HG03196 (cell line): ENCODE data around the gene STPG2.
"Not testable (repeated sequence)": the region's sequence is repeated elsewhere in the genome, so short reads cannot be mapped to it uniquely, and the experiment has no call there.

Experiments
- ATAC-seq: cut with Tn5 transposase; IDR thresholded peaks from one replicate; pipeline ENCODE4 v1.9.1; 2021; ENCODE audit not compliant: unreplicated experiment

STPG2 gene

DNA sequence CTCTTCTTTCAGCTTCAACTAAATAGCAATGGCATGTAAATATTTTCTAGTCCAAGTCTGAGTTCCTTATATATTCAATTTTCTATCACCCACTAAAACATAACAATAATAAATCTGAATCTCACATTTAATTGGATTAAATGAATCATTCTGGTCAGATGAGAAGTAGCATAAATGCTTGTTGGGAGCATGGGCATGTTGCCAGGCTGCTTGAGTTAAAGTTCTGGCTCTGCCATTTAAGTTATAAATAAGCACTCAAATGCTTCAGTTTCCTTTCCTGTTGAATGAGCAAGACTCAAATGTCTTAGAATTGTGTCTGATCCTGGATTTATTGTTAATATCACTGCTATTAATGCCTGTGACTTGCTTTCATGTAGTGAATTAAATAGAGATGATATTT is 496.3 kb downstream of the STPG2 start:
- no peak for ATAC-seq

DNA sequence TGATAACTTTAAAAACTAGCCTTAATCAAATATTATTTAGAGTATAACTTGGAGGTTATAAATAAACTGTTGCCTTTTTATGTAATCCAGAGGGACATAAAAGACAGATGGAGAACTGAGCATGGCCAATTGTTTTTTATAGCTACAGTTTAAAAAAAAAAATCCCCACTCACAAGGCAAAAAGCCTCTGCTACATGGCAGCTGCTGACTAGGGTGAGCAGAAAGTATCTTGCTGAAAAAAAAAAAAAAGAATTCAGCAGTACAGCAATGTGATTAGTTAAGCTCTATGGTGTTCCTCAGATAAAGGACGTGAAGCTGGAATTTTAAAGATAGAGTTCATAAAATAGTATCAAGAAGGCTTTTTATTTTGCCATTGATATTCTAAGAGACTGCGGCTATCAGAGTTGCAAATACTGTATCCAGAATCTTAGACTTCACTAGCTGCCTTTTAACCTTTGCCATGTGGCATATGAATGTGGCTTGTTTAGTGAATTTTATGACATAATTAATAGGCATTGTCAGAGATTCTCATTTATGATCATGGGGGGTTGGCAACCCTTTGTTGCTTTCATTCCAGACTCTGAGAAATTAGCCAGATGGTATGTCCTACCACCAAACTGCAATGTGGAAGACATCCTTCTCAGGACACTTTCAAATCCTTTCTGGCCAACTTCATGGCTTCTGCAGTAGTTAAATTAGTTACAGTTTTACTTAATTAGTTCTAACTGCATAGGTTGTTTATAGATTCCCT is 498.0 kb downstream of the STPG2 start:
- no peak for ATAC-seq

DNA sequence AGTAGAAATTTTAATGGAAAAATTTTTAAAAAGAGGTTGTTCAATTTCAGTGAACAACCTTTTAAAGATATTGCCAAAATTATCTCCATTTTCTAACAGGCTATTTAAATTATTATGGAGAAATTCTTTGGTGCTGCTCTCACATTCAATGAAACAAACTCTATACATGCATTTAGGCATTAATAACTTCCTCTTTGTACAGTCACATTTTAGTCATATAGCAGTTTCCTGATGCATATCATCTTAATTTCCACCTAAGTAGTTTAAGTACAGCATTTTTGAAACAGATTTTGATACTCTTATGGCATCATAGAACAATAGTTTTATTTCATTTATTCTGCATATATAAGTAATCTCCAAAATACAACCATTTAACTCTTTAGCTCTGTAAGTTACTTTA is 500.1 kb downstream of the STPG2 start:
- ATAC-seq: no peak

DNA sequence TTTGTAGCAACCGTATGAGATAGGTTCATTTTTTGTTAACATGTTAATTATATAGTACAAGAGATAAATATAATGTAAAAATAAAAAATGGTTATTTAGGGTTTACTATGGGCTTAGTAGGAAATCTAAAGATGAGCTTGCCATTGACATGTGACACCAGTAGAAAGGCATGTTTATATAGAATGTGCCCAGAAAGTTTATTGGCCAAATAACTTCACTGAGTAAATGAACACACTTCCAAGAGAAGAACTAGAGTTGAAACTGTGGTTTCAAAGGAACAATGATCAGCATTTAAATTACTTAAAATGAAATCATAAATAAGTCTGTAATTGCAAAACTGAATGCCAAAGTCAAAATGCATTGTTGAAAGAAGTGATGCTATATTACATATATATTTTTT is 503.3 kb downstream of the STPG2 start:
- ATAC-seq: no peak

DNA sequence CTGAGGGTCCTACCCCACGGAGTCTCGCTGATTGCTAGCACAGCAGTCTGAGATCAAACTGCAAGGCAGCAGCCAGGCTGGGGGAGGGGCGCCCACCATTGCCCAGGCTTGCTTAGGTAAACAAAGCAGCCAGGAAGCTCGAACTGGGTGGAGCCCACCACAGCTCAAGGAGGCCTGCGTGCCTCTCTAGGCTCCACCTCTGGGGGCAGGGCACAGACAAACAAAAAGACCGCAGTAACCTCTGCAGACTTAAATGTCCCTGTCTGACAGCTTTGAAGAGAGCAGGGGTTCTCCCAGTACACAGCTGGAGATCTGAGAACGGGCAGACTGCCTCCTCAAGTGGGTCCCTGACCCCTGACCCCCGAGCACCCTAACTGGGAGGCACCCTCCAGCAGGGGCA is 509.4 kb downstream of the STPG2 start:
- ATAC-seq: not testable (repeated sequence)

DNA sequence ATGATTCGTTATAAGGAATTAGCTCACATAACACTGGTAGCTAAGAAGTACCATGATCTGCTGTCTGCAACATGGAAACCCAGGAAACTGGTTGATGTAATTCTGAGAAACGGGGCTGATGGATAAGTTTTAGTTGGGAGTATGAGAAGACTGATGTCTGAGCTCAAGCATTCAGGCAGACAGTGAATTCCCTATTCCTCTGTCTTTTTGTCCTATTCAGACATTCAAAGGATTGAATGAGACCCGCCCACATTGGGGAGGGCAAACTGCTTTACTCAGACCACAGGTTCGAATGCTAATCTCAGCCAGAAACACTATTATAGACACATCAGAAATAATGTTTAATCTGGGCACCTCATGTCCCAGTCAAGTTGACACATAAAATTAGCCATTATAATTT is 515.5 kb downstream of the STPG2 start:
- no peak for ATAC-seq

DNA sequence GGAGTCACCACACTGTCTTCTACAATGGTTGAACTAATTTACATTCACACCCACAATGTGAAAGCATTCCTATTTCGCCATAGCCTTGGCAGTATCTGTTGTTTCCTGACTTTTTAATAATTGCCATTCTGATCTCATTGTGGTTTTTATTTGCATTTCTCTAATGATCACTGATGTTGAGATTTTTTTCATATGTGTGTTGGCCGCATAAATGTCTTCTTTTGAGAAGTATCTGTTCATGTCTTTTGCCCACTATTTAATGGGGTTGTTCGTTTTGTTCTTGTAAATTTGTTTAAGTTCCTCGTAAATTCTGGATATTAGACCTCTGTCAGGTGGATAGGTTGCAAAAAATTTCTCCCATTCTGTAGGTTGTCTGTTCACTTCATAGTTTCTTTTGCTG is 519.1 kb downstream of the STPG2 start:
- ATAC-seq: no peak

DNA sequence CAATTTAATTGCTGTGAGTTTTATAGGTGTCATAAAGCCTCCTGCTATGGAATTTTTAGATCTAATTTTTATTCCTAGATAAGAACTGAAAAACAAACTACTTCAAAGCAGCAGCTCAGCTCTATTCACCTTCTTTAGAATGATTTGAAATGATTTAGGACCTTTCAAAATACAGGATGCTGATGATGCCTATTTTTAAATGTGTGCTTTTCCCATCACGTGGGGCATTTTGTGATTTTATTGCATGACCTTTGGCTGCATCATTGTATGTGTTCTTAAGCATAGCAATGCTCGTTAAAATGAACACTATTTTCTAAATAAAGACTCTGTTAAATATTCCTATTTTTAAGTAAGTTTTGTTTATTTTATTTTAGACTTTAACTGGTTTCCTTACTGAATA is 537.3 kb downstream of the STPG2 start:
- ATAC-seq: no peak

DNA sequence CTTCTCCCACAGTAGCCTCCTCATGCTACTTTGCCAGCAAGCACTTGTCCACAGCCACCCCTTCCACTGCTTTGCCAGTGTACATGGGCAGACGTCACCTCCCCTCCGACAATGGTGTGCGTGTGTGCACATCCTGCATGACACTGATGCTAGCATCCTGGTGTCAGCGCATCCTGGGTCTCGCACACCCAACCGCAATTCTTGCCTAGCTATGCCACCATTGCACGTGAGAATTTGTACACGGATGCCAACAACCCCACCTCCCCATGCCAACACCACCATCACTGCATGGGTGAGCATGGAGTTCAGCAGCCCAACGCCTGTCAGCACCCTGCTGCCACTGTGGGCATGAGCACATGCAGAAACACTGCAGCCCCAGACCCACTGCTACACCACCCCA is 550.0 kb downstream of the STPG2 start:
- ATAC-seq: no peak

DNA sequence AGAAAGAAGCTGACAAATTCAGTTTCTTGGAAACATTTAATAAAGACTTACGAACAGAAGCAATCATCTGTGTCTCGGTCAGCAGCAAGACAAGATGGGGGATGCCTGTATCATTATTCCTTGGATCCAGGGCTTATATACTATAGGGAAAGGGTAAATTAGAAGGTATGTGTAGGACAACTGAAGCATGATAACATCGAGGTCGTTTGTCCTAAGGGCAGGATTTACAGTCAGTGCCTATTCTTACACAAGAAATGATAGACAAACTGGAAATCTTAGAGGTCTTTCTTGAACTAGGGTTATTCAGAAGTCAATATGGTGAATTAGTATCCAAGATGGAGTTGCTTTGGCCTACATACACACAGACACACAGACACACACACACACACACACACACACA is 553.0 kb downstream of the STPG2 start:
- ATAC-seq: no peak

DNA sequence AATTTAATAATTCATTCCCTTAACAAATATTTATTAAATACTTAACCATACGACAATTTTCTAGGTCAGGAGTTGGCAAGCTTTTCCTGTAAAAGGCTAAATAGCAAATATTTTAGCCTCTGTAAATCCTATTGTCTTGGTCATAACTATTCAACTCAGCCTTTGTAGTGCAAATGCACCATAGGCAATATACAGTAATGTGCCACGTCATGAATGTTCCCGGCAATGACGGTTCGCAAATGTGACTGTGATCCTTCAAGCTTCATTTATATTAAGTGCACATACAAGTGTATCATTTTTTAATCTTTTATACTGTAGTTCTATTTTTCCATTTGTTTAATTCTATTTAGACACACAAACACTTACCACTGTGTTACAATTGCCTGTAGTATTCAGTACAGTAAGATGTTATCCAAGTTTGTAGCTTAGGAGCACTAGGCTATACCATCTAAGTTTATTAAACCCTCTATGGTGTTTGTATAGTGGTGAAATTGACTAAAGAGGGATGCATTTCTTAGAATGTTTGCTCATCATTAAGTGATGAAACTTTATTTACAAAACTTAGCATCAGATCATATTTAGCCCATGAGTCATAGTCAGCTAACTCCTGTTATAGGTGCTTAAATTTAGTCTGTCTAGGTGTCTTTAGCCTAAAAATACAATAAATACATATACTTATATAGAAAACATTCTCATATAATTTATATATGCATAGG is 553.6 kb downstream of the STPG2 start:
- ATAC-seq: no peak

DNA sequence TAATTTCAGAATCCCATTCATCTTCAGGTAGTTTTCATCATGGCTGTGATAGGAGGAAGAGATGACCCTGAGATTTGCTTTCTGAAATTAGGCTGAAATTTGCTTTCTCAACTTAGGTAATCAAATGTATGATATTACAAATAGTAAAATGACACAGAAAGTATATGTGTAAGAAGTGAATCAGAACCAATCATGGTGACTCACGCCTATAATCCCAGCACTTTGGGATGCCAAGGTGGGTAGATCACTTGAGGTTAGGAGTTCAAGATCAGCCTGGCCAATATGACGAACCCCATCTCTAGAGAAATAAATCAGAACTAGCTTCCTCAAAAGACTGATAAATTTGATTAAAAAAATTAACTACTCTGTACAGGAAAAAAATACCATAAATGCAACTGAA is 555.4 kb downstream of the STPG2 start:
- ATAC-seq: no peak

DNA sequence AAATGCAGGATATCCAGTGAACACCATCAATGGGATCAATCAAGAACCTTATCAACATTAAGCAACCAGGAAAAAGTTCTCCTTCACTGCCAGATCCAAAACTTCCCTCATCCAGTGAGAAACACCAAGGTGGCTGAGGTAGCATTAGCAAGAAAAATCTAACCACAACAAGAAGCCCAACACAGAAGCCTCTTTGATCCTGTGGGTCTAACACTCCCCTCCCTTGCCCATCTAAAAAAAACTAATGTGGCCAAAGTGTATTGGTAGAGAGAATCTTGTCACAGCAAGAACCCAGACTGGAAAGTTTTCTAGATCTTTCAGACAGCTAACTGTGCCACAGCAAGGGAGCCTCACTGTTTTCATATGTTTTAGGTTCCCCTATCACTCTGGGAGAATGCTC is 558.0 kb downstream of the STPG2 start:
- ATAC-seq: no peak

DNA sequence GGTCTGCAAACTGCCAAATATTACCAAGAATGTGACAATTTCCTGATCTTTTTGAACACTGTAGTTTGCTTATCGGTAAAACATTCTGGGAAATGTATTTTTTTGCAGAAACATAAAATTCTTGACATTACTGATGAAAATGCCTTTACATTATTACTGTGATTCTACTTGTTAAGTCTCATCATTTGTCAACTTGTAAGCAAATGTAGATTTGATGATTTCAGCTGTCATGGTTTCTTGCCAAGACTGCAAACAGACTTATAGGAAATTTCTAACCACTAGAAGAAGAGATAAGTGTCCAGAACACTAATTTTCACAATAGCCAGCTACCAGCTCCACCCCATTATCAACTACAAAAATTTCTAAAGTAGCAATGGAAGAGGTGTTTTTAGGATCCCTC is 560.4 kb downstream of the STPG2 start:
- ATAC-seq: no peak

DNA sequence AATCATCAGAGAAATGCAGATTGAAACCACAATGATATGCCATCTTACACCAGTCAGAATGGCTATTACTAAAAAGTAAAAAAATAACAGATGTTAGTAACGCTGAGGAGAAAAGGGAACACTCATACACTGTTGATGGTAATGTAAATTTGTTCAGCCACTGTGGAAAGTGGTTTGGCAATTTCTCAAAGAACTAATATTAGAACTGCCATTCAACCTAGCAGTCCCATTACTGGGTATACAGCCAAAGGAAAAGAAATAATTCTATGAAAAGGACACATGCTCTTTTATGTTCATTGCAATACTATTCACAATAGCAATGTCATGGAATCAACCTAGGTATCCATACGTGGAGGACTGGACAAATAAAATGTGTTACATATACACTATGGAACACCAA is 566.3 kb downstream of the STPG2 start:
- no peak for ATAC-seq

DNA sequence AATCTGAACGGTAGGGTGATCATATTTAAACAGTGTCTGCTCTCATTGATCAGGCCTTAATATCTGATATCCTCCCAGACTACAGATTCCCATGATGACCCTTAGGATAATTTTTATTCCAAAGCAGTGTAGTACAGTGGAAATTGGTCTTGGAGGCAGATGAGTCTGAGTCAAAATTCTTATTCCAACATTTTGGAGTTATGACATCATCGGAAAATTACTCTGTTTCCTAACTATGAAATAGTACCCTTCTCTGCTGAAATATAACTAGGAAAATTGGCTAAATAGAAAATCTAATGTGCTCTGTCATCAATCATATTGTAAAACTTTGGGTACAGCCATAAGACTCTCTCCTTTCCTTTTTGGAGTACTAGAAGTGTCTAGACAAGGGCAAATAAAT is 583.3 kb downstream of the STPG2 start:
- no peak for ATAC-seq

DNA sequence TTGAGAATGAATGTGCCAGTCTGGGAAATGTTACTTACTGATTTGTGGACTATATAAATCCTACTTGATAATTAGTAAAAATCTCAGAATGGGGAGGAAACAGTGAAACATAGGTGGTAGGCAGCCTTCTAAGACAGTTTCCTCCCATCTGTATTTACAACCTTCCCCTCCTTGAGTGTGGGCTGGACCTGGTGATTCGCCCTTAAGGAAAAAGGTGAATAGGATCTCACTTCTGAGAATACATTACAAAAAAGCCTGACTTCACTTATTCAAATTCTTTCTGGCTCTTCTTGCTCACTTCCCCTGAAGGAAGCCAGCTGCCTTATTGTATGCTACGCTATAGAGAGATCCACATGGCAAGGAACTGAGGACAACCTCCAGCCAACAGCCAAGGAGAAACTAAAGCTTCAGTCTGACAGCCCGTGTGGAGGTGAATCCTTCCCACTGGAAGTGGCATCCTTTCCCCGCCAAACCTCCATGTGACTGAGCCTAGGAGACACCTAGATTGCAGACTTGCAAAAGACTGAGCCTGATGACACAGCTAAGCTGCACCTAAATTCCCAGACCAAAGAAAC is 585.0 kb downstream of the STPG2 start:
- ATAC-seq: no peak

DNA sequence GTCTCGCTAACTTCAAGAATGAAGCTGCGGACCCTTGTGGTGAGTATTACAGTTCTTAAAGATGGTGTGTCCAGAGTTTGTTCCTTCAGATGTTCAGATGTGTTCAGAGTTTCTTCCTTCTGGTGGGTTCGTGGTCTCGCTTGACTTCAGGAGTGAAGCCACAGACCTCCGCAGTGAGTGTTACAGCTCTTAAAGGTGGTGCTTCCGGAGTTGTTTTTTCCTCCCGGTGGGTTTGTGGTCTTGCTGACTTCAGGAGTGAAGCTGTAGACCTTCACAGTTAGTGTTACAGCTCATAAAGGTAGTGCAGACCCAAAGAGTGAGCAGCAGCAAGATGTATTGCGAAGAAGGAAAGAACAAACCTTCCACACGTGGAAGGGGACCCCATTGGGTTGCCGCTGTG is 592.6 kb downstream of the STPG2 start:
- not testable (repeated sequence) for ATAC-seq

DNA sequence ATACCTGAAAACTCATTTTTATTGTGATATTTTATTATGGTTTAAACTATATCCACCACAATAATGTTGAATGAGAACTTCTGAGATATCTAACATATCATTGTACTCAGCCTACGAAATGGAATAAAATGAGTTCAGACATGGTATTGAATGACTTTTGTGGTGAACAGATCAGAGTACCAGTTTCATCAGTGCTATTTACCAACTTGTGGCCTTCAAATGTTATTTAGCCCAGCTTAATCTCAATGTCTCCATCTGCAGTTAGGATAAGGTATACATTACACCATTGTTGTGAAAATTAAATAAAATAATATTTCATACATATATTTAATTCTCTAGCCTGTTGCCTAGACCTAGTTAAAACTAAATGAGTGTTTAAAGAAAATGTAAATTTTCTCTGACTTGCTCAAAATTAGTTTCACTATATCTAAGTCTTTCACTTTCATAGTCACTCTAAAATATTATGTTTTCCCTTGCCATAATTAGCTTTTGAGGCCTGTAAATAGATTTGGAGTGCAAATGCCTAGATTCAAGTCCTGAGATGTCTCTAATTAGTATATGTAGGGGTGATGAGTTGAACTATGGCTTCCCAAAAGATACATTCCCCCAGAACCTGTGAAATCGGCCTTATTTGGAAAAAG is 594.2 kb downstream of the STPG2 start:
- ATAC-seq: peak; percentile 64

DNA sequence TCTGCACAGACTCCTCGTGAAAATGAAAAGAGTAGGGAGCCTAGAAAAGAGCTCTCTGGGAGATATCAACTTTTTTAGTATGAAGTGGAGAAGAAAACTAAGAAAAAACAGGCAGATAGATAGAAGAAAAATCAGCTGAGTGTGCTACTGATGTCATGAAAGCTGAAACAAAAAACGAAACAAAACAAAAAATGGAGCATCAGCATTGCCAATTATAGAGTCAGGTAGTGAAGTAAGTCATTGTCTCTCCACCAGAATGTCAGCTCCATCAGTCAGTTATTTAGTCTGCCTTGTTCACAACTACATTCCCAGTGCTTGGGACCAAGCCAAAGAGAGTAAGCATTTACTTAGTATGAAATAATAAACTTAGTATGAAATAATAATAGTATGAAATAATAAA is 595.1 kb downstream of the STPG2 start:
- no peak for ATAC-seq

DNA sequence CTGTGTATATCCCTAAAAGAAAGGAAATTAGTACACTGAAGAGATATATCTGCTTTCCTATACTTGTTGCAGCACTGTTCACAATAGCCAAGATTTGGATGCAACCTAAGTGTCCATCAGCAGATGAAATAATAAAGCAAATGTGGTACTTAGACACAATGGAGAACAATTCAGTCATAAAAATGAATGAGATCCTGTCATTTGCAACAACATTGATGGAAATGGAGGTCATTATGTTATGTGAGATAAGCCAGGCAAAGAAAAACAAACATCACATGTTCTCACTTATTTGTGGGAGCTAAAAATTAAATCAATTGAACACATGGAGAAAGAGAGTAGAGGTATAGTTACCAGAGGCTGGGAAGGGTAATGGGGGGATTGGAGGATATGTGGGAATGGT is 611.9 kb downstream of the STPG2 start:
- ATAC-seq: no peak

DNA sequence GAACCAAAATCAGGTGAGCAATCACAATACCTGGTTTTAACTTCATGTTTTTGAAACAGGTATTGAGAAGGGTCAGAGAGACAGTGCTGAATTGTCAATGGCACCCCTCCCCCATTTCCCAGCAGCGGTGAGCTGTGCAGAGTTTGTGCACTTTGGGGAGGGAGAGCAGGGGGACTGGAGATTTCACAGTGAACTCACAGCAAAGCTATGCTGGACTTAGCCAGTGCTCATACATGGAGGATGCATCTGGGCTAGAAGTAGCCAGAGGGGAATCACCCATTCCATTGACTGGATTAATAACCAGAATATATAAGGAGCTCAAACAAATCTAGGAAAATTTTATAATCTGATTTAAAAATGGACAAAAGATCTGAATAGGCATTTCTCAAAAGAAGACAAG is 612.6 kb downstream of the STPG2 start:
- no peak for ATAC-seq
